GM12892 (cell line): ENCODE data around the gene C3orf33.
"Not testable (repeated sequence)": the region's sequence is repeated elsewhere in the genome, so short reads cannot be mapped to it uniquely, and the experiment has no call there.

Source experiments
- DNase-seq: peaks from one replicate; pipeline ENCODE4 v3.0.0; 2011; ENCODE audit not compliant: insufficient read length
- FAIRE-seq: peaks from 2 replicates; lab custom pipeline; 2011; peaks lifted over from hg19 to GRCh38; lab: Jason Lieb, UNC
- POLR2A ChIP-seq: IDR thresholded peaks from 2 replicates; pipeline ENCODE4 v1.6.1; 2011; ENCODE audit warnings: low read depth, low read length, control low read depth
- POLR2AphosphoS5 ChIP-seq: IDR thresholded peaks from 2 replicates; pipeline ENCODE4 v1.6.1; 2011; ENCODE audit warnings: low read depth, low read length, control low read depth
- TAF1 ChIP-seq: IDR thresholded peaks from 2 replicates; pipeline ENCODE4 v1.6.1; 2011; ENCODE audit warnings: low read depth, mild to moderate bottlenecking, control low read depth, low read length, borderline replicate concordance

The C3orf33 gene

DNA sequence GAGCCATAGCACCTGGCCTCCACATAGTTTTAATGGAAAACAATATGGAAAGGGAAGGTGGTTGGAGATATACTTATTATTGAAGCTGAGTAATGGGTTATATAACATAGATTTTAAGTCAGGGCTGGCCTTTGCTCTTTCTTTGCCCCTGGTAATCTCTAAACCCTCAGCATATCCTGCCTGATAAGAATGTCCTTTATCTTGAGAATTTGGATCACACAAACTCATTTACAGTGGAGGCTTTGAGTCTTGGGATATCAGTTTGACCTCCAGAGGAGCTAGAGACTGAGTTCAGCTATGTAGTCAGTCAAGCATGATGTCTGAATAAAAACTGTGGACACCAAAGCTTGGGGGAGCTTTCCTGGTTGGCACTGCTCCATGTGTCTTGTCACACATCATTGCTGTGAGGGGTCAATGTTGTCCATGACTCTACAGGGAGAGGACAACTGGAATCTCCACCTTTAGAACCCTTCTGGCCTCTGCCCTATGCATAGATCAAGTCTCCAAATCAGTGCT is 9.0 kb upstream of the C3orf33 start:
- DNase-seq (no peak), FAIRE-seq (no peak)
- TF ChIP-seq POLR2AphosphoS5 (no peak), POLR2A (no peak), TAF1 (no peak)

DNA sequence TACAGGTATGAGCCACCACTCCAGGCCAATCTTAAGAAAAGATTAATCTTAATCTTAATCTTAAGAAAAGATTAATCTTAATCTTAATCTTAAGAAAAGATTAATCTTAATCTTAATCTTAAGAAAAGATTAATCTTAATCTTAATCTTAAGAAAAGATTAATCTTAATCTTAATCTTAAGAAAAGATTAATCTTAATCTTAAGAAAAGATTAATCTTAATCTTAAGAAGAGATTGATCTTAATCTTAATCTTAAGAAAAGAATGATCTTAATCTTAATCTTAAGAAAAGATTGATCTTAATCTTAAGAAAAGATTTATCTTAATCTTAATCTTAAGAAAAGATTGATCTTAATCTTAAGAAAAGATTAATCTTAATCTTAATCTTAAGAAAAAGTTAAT is 7.1 kb upstream of the C3orf33 start:
- not testable (repeated sequence) for FAIRE-seq, DNase-seq

DNA sequence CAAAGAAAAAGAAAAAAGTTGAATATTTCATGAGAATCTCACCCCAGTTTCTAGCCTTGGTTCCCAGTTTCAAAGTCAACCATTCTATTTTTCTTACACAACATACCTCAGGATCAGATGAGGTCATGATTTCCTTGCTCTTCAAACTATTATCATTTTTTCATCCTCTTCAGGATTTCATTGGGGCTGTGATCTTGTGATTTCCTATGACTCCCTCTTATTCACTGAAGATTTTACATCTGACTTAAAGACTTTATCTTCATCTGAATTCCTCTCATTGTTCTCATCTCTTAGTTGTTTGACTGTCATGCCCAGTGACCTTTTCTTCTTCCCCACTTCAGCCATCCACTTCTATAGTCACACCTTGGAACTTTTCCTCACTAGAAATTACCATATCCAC is 3.1 kb upstream of the C3orf33 start:
- FAIRE-seq, result no peak
- TF ChIP-seq POLR2A, result no peak
- TF ChIP-seq TAF1, result no peak
- no peak for TF ChIP-seq POLR2AphosphoS5
- no peak for DNase-seq

DNA sequence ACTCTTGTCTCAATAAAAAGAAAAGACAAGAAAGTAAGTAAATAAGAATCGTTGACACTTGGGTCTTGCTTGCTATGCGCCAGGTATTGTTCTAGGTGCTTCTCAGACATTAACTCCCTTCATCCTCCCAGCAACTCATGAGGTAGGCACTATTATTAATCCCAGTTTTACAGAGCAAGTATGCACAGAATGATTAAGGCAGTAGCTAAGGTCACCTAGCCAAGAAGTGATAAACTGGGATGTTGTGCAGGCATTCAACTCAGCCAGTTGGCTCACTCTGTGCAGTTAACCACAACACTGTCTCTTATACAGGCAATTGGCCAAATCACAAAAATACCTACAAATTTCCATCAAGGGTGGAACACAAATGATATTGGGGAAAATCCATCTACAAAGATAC is 1.7 kb upstream of the C3orf33 start:
- no peak for FAIRE-seq
- no peak for DNase-seq
- TF ChIP-seq POLR2AphosphoS5 (no peak), POLR2A (no peak), TAF1 (no peak)

DNA sequence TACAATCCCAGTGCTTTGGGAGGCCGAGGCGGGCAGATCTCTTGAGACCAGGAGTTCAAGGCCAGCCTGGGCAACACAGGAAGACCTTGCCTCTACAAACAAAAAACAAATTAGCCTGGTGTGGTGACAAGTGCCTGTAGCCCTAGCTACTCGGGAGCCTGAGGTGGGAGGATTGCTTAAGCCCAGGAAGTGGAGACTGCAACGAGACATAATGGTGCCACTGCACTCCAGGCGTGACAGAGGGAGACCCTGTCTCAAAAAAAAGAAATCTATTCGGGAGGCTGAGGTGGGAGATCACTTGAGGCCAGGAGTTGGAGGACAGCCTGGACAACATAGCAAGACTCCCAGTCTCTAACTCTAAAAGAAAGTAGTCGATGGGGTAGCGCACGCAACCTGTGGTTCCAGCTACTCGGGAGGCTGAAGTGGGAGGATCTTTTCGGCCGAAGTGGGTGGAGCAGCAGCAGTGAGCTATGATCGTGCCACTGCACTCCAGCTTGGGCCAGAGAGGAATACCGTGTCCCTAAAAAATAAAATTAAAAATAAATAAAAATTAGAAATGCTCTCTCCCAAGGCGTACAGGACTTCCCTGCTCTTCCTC is 775 bp downstream of the C3orf33 start:
- no peak for FAIRE-seq
- DNase-seq, result no peak
- TF ChIP-seq POLR2A (no peak), POLR2AphosphoS5 (no peak), TAF1 (no peak)

DNA sequence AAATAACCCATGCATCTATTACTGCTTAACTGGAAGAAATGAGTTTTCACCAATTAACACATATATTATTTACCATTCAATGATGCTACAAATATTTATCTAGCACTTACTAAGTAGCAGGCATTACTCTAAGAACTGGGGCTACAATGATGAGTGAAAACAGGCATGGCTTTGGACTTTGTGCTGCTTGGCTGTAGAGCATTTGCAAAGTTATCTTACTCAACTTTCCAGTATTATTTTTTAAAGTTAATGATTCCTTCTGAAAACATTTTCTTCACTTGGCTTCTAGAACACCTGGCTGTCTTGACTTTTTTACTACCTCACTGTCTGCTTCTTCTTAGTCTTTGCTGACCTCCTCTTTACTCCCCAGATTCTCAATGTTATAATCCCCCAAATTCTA is 1.8 kb downstream of the C3orf33 start:
- TF ChIP-seq POLR2A (no peak), TAF1 (no peak), POLR2AphosphoS5 (no peak)
- DNase-seq (no peak), FAIRE-seq (no peak)

DNA sequence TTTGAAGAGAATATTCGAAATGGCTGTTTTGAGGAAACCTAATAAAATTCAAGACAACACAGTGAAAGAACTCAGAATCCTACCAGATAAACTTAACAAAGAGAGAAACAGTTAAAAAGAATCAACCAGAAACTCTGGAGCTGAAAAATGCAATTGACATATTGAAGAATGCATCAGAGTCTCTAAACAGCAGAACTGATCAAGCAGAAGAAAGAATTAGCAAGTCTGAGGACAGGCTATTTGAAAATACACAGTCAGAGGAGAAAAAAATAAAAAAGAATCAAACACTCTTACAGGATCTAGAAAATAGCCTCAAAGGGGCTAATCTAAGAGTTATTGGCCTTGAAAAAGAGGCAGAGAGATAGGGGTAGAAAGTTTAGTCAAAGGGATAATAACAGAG is 13.5 kb downstream of the C3orf33 start:
- no peak for TF ChIP-seq POLR2AphosphoS5
- TF ChIP-seq POLR2A, result no peak
- TF ChIP-seq TAF1, result no peak
- DNase-seq (no peak), FAIRE-seq (no peak)

DNA sequence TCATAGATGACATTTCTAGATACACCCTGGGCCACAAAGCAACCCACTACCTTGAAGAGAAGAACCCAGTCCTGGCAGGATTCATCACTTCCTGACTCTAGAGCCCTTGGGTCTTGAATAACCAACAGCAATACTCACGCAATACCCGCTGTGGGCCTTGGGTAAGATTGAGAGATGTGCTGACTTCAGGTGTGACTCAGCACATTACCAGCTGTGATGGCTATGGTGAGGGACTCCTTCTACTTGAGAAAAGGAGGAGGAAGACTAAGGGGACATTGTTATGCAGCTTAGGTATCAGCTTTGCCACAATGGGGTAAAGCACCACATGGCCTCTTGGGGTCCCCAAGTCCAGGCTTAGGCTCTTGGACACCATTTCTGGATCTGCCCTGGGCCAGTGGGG is 14.9 kb downstream of the C3orf33 start:
- DNase-seq (no peak), FAIRE-seq (no peak)
- TF ChIP-seq POLR2AphosphoS5 (no peak), TAF1 (no peak), POLR2A (no peak)

DNA sequence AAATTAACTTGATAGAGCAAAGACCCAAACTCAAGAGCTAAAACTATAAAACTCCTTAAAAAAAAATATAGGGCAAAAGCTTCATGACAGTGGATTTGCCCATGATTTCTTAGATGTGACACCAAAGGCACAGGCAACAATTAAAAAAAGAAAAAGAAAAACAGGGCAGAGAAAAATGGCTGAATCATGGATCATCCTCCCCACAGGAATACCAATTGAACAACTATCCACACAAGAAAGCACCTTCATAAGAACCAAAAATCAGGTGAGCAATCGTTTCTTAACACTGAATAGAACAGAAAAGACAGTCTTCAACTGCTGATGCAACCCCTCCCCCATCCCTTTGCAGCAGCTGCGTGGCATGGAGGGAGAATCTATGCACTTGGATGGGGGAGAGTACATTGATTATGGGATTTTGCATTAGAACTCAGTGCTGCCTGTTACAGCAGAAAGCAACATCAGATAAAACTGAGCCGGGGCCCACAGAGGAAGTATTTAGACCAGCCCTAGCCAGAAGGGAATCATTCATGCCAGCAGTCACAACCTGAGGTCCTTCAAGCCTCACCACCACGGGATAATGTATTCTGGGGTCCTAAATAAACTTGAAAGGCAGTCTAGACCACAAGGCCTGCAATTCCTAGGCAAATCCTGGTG is 15.7 kb downstream of the C3orf33 start:
- no peak for FAIRE-seq
- DNase-seq, result no peak
- TF ChIP-seq POLR2AphosphoS5 (no peak), POLR2A (no peak), TAF1 (no peak)

DNA sequence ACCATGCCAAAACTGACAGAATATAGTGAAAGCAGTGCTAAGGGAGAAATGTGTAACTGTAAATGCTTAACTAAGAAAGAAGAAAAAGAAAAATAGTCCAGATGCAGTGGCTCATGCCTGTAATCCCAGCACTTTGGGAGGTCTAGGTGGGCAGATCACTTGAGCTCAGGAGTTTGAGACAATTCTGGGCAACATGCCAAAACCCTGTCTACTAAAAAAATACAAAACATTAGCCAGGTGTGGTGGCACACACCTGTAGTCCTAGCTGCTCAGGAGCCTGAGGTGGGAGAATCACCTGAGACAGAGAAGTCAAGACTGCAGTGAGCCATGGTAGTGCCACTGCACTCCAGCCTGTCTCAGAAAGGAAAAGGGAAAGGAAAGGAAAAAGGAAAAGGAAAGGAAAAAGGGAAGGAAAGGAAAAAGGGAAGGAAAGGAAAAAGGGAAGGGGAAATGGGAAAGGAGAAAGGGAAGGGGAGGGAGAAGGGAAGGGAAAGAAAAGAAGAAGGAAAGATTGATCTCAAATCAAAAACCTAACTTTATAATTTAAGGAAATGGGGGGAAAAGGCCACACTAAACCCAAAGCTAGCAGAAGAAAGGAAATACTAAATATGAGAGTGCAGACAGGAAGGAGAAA is 20.3 kb downstream of the C3orf33 start:
- no peak for DNase-seq
- no peak for FAIRE-seq
- TF ChIP-seq POLR2AphosphoS5 (no peak), POLR2A (no peak), TAF1 (no peak)

DNA sequence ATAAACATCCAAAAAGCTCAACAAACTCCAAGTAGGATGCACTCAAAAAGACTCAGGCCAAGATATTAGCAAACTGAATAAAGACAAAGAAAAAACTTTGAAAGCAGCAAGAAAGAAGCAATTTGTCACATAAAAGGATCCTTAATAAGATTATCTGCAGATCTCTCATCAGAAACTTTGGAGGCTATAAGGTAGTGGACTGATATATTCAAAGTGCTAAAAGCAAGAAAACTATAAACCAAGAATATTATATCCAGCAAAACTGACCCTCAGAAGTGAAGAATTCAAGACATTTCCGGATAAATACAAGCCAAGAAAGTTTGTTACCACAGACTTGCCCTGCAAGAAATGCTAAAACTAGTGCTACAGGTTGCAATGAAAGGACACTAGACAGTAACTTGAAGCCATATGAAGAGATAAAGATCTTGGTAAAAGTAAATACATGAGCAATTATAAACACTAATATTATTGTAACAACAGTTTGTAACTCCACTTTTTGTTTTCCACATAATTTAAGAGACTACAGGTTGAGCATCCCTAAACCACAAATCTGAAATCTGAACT is 23.6 kb downstream of the C3orf33 start:
- FAIRE-seq (no peak), DNase-seq (no peak)
- no peak for TF ChIP-seq TAF1
- no peak for TF ChIP-seq POLR2AphosphoS5
- no peak for TF ChIP-seq POLR2A

DNA sequence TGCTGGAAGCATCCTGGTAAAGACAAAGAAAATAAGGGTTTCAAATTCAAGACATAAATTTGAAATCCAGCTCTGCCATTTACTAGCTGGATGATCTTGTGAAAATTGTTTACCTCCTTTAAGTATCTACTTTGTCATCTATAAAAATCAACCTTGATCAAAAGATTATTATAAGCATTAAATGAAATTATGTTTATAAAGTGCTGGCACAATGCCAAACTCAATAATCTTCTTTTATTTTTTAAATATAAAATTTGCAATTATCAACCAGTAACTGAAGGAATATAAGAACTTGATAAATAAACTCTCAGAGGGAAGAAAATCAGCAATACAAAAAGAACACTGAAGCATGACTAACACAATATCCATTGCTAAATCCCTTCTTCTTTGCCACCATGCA is 25.8 kb downstream of the C3orf33 start:
- TF ChIP-seq TAF1 (no peak), POLR2AphosphoS5 (no peak), POLR2A (no peak)
- DNase-seq (no peak), FAIRE-seq (no peak)
